ENCODE measurements around the gene PARG. TPM values are rescaled to one million over a fixed set of nuclear protein-coding genes. Genes with fewer than 3 reads are reported as not detected.
"Not testable (repeated sequence)": the region's sequence is repeated elsewhere in the genome, so short reads cannot be mapped to it uniquely, and the experiment has no call there.

The PARG gene
- total RNA-seq, 1 experiment from 2014 or later, result 22.9 TPM

- in situ Hi-C loops (cut with HindIII; ENCODE audit: low sequenced_read_pairs); DNase-seq (ENCODE audit: low spot score): not testable (repeated sequence)
Observed at GRCh38 chr10:49910295-49910694, 31.5 kb downstream of the PARG start.

- DNase-seq (ENCODE audit: low spot score); in situ Hi-C loops (cut with HindIII; ENCODE audit: low sequenced_read_pairs): not testable (repeated sequence)
Observed at GRCh38 chr10:49908290-49909080, 33.3 kb downstream of the PARG start.

DNA sequence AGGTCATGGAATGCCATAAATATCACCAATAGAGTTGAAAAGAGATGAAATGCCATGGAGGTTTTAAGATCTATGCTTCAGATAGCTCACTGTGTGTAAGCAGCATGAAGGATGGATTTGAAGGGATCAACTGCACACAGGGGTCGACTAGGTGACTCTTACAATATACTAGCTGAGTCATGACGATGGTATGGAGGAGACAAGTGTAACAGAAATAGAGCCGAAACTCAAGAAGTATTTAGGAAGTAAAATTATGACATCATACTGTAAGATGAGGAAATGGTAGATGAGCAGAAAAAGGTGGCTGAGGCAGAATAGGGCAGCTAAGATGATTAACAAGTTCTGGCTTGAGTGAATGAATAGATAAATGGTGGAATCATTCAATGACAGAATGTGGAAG is 38.0 kb downstream of the PARG start:
- not testable (repeated sequence) for DNase-seq (ENCODE audit: low spot score)

DNA sequence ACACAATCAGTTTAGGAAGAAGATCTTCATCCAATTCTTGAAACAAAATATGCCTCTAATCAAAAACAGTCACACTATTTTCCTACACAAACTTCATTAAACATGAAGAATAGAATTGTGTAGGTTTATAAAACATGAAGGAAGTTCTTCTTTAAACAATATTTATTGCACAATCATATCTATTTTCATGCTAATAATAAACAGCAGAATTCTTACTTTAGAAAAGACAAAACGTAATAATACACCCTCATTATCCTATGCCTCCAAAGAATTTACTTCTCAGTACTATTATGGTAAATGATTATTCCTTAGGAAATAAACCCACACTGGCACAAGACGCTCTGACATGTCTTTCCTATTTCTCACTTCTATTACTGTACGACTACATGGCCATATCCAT is 41.4 kb downstream of the PARG start:
- DNase-seq (ENCODE audit: low spot score); in situ Hi-C loops (cut with HindIII; ENCODE audit: low sequenced_read_pairs): not testable (repeated sequence)

More for the DNA sequence above, 38.0 kb downstream of the PARG start:
- in situ Hi-C loops (cut with HindIII; ENCODE audit: low sequenced_read_pairs), result not testable (repeated sequence)

GRCh38 chr10:49899999-49900398 is 41.8 kb downstream of the PARG start:
- in situ Hi-C loops (cut with HindIII; ENCODE audit: low sequenced_read_pairs), result not testable (repeated sequence)

GRCh38 chr10:49890025-49890424 is 51.8 kb downstream of the PARG start:
- DNase-seq (ENCODE audit: low spot score); in situ Hi-C loops (cut with HindIII; ENCODE audit: low sequenced_read_pairs): not testable (repeated sequence)

More at GRCh38 chr10:49899999-49900398, 41.8 kb downstream of the PARG start:
- not testable (repeated sequence) for DNase-seq (ENCODE audit: low spot score)

DNA sequence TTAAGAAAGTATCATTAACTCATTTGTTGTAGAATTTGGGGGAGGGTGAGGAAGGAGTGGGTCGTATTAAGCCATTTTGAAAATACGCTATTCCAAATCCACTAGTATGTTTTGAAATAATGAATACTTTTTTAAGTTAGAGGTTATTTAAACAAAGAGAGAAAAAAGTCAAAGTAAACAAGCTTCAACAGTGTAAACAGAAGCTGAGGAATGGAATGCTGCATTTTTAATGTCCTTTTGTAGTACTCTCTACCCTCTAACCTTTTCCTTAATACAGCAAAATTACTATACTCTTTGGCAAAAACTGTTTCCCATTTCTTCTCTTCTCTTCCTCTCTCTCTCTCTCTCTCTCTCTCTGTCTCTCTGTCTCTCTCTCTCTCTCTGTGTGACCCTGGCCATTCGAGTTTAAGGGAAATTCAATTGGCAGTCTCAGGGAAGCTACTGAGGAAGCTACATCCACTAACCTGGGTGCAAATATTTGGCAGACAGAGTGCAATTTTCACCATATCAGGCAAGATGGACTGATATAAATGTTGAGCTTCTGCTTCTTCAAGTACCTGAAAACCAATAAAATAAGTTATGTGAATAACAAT is 57.0 kb downstream of the PARG start:
- DNase-seq (ENCODE audit: low spot score); in situ Hi-C loops (cut with HindIII; ENCODE audit: low sequenced_read_pairs): not testable (repeated sequence)

DNA sequence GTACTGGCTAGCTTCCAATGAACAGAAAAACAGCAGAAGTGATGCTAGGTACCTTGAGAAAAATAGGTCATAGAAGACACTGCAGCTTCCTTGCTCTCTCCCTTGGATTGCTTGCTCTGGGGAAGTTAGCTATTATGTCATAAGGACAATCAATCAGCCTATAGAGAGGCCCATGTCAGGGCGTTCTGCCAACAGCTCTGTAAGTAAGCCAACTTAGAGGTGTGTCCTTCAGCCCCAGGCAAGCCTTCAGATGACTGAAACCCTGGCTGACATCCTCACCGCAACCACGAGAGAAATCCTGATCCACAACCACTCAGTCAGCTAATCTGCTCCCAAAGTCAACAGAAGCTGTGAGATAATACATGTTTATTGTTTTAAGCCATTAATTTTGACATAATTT is 58.0 kb downstream of the PARG start:
- in situ Hi-C loops (cut with HindIII; ENCODE audit: low sequenced_read_pairs); DNase-seq (ENCODE audit: low spot score): not testable (repeated sequence)

DNA sequence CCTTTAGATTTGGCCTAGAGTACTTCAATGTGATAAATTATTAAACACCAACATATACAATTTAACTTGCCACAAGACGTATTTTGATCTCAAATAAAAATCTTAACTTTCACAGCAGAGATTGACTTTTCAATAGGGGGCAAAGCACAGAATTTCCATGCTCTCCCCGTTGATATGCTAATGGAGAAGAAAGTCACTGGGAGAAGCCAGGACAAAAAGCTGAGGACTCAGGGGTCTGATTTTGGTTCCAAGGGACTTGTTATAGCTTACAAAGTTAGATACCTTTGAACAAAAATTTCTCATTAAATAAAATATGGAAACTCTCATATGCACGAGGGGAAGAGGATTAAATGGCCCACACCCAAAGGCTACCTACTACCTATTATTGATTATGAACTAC is 59.5 kb downstream of the PARG start:
- DNase-seq (ENCODE audit: low spot score); in situ Hi-C loops (cut with HindIII; ENCODE audit: low sequenced_read_pairs): not testable (repeated sequence)

DNA sequence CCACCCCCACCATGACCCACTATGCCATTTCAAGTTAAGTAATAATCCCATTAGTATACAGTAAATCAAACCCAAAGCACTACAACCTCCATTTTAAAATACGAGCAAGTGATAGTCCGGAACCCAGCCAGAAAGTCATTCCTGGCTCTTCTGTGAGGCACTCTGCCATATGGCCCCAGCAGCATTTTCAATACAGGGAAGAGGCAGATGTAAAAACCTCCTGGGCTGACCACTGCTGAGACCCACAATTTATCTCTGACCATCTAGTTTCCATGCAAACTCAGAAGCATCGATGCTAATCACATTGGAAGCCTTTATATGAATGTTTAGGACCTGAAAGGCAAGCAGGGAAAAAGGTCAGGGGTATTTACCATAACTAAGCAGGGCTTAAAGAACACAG is 69.1 kb downstream of the PARG start:
- DNase-seq (ENCODE audit: low spot score); in situ Hi-C loops (cut with HindIII; ENCODE audit: low sequenced_read_pairs): not testable (repeated sequence)

DNA sequence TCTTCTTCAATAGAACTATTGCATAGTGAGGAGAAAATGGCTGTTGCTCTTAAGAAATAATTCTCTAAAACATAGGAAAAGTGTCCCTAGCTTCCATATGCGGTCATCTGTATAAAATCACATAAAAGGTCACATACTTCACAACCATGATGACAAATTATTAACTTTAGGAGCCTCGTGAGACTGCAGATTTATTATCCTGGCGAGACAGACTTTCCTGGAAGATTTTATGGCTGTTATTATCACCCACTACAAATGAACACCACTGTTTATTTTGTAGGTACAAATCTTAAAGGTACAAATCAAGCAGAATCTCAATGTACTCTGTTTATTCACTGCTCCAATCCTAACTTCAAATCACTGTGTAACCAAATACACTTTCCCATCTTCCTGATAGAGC is 70.4 kb downstream of the PARG start:
- DNase-seq (ENCODE audit: low spot score); in situ Hi-C loops (cut with HindIII; ENCODE audit: low sequenced_read_pairs): not testable (repeated sequence)

GRCh38 chr10:49859933-49860332 is 81.9 kb downstream of the PARG start:
- DNase-seq (ENCODE audit: low spot score); in situ Hi-C loops (cut with HindIII; ENCODE audit: low sequenced_read_pairs): not testable (repeated sequence)

DNA sequence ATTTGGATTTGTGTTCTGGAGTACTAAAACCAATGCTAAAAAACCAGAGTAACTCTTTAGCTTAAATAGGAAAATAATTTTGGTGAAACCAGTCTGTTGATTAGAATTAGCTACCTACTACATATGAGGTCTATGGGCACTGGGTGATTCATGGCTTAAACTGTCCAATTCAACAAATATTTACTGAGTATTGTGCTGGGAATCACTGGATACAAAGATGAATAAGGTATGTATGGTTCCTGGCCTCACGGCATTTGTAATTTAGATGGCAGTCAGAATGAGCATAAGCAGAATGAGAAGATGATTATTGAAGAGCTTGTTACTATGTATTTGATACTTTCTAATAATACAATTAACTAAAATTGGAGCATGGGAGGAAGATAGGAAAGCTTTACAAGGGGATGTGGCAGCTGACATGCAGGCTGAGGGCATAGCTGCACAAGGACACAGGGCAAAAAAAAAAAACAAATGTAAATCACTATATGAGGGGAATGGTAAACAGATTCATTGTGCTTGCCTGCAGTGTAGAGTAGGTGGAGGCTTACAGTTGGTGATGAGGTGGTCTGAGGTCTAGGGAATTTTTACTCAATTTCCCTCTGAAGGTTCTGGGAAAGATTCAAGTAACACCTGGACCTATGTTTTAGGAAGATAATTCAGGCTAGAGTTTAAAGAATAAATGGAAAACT is 83.0 kb downstream of the PARG start:
- in situ Hi-C loops (cut with HindIII; ENCODE audit: low sequenced_read_pairs); DNase-seq (ENCODE audit: low spot score): not testable (repeated sequence)

- DNase-seq (ENCODE audit: low spot score); in situ Hi-C loops (cut with HindIII; ENCODE audit: low sequenced_read_pairs): not testable (repeated sequence)
Observed at GRCh38 chr10:49849520-49849919, 92.3 kb downstream of the PARG start.

DNA sequence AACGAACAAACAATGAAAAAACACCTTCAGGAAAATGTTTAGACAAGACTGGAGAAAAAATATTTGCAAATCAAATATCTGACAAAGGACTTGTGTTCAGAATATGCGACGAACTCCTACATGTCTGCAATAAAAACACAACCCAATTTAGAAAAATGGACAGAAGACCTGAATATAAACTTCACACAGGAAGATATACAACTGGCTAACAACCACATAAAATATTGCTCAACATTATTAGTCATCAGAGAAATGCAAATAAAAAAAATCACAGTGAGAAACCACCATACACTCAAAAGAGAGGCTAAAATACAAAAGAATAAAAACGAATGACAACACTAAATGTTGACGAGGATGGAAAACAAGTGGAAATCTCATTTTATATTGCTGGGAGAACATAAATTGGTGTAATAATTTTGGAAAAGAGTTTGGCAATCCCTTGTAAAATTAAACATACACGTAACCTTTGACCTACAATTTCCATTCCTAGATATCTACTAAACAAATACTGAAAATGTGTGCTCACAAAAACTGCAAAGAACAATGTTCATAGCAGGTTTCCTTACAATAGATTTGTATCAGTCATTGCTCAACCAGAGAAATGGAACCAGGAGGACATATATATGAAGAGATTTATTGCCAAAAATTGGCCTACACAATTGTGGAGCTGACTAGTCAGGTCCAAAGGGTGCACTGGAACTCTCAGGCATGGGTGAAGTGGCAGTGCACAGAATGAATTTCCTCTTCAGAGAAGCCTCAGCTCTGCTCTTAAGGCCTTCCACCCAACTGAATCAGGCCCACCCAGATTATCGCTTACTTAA is 96.8 kb downstream of the PARG start:
- in situ Hi-C loops (cut with HindIII; ENCODE audit: low sequenced_read_pairs), result no loop called here
- DNase-seq (ENCODE audit: low spot score), result no peak

- DNase-seq (ENCODE audit: low spot score); in situ Hi-C loops (cut with HindIII; ENCODE audit: low sequenced_read_pairs): not testable (repeated sequence)
Observed at GRCh38 chr10:49842333-49842628, 99.5 kb downstream of the PARG start.

DNA sequence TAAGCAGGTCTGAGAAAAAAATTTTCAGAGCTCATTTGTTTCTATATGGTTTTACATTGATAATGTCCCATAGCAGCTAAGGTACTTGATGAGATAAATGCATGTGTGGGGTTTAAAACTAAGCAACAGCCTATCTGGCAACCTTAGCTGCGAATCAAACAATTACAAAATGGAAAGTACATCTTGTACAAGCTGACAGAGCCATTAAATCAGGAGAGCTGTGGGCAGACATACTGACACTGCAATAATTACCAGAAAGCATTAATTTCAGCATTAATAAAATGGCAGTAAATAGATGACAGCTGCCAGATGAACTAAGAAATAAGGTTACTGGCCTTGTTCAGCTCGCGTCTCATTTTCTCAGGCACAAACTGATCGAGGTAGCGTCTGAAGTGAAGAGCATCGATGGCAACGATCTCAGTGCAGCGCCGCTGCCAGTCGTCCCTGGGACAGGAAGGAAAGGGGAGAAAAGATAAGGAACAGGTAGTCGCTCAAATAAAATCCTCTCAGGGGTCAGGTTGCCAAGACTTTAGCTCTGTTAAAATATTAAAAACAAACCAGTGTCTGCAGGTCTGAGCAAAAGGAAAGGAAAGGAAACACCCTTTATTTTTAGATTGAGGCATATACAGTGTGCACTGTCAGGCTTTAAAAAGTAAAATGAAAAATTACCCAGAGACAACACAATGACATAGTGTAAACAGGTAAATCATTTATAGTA is 100.1 kb downstream of the PARG start:
- no peak for DNase-seq (ENCODE audit: low spot score)
- in situ Hi-C loops (cut with HindIII; ENCODE audit: low sequenced_read_pairs), result no loop called here

DNA sequence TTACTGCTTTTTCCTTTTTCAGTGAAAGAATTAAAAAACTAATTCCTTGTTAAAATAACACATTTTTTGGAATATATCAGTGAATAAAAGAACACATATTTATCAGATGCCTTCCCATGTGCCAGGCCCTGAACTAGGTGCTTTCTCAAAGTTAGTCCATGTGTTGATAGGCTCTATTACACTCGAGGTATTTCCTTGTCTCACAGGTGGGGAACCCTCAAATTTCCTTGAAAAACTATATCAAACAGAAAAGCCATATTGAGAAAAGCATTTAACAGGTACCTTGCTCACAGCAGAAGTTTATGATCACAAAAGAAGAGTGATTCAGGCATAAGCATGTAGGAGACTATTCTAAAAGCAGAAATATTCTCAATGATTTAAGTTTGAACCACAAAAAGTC is 104.1 kb downstream of the PARG start:
- no peak for DNase-seq (ENCODE audit: low spot score)
- in situ Hi-C loops (cut with HindIII; ENCODE audit: low sequenced_read_pairs), result no loop called here

- DNase-seq (ENCODE audit: low spot score), result no peak
- in situ Hi-C loops (cut with HindIII; ENCODE audit: low sequenced_read_pairs), result no loop called here
Observed at GRCh38 chr10:49837051-49837478, 104.8 kb downstream of the PARG start.
